Measurements from ENCODE around the gene FAM120C.
A peak's percentile ranks its signal among the peaks of the same experiment; 100 is the strongest.

The FAM120C gene

DNA sequence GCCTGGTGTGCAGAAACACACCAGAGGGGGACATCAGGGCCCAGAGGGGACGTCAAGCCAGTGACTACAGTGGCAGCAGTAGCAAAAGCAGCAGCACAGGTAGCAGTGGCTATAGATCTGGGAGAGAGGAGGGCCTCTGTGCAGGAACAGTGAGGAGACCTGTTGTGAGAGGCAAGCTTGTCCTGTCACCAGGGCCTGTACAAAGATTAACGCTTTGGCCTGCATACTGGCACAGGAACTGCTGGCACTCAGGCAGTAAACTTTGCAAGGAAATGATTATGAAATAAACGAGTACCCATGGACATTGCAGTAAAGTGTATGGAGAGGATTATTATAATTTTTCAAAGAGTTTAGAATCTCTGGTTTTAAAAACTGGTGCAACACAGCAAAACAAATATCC, 133.3 kb downstream of the FAM120C start:
- H3K4me1 ChIP-seq (ENCODE audit: control insufficient read depth, insufficient read depth, low read length) = no peaks in the 10 kb centered on the region
- H3K4me3 ChIP-seq (ENCODE audit: low read depth, low read length) = no peak overlapping the region
- H3K9me3 ChIP-seq (ENCODE audit: control insufficient read depth, insufficient read depth, low read length) = no peaks in the 10 kb centered on the region
- no peak overlapping the region for H3K9ac ChIP-seq (ENCODE audit: low read depth, low read length)
- H3K27me3 ChIP-seq (ENCODE audit: control insufficient read depth, insufficient read depth, low read length) = no peaks in the 10 kb centered on the region
- H3K36me3 ChIP-seq (ENCODE audit: control insufficient read depth, insufficient read depth, low read length) = no peaks in the 10 kb centered on the region

GRCh38 chrX:54048412-54048811, 134.6 kb downstream of the FAM120C start:
- no peak overlapping the region for H3K9ac ChIP-seq (ENCODE audit: low read depth, low read length)
- H3K36me3 ChIP-seq (ENCODE audit: control insufficient read depth, insufficient read depth, low read length) = no peaks in the 10 kb centered on the region
- no peak overlapping the region for H3K4me3 ChIP-seq (ENCODE audit: low read depth, low read length)
- H3K9me3 ChIP-seq (ENCODE audit: control insufficient read depth, insufficient read depth, low read length) = no peaks in the 10 kb centered on the region
- H3K4me1 ChIP-seq (ENCODE audit: control insufficient read depth, insufficient read depth, low read length) = no peaks in the 10 kb centered on the region
- no peaks in the 10 kb centered on the region for H3K27me3 ChIP-seq (ENCODE audit: control insufficient read depth, insufficient read depth, low read length)

DNA sequence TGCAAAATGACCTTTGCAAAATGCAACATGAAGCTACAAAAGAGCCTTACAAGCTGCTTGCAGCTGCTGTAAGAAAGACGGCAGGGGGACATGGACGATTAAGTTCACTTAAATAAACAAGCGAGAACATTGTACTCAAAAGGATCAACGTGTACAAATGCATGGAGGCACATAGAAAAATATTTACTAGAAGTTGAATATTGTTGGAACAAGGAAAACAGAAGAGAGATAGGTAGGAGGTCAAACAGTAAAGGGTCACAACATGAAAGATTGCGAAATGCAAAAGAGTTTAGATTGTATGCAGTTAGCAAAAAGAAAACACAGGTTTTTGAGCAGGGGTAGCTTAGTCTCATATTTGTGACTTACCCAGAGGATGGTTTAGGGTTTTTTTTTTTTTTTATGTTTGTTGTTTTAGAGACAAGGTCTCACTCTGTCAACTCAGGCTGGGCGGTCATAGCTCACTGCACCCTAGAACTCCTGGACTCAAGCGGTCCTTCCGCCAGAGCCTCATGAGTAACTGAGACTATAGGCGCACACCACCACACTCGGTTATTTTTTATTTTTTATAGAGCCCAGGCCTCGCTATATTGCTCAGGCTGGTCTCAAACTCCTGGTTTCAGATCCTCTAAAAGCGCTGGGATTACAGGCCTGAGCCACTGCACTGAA, 137.4 kb downstream of the FAM120C start:
- H3K36me3 ChIP-seq (ENCODE audit: control insufficient read depth, insufficient read depth, low read length) = peaks cover 3% of the 10 kb centered on the region
- H3K27me3 ChIP-seq (ENCODE audit: control insufficient read depth, insufficient read depth, low read length) = no peaks in the 10 kb centered on the region
- no peaks in the 10 kb centered on the region for H3K9me3 ChIP-seq (ENCODE audit: control insufficient read depth, insufficient read depth, low read length)
- no peak overlapping the region for H3K9ac ChIP-seq (ENCODE audit: low read depth, low read length)
- peak overlapping the region; percentile 58 for H3K4me3 ChIP-seq (ENCODE audit: low read depth, low read length)
- H3K4me1 ChIP-seq (ENCODE audit: control insufficient read depth, insufficient read depth, low read length) = no peaks in the 10 kb centered on the region

- Histone ChIP-seq H3K4me1 (ENCODE audit: control insufficient read depth, insufficient read depth, low read length) (no peaks in the 10 kb centered on the region), H3K9ac (ENCODE audit: low read depth, low read length) (peak overlapping the region; percentile 41)
Observed at GRCh38 chrX:54044877-54045338, 138.1 kb downstream of the FAM120C start.

DNA sequence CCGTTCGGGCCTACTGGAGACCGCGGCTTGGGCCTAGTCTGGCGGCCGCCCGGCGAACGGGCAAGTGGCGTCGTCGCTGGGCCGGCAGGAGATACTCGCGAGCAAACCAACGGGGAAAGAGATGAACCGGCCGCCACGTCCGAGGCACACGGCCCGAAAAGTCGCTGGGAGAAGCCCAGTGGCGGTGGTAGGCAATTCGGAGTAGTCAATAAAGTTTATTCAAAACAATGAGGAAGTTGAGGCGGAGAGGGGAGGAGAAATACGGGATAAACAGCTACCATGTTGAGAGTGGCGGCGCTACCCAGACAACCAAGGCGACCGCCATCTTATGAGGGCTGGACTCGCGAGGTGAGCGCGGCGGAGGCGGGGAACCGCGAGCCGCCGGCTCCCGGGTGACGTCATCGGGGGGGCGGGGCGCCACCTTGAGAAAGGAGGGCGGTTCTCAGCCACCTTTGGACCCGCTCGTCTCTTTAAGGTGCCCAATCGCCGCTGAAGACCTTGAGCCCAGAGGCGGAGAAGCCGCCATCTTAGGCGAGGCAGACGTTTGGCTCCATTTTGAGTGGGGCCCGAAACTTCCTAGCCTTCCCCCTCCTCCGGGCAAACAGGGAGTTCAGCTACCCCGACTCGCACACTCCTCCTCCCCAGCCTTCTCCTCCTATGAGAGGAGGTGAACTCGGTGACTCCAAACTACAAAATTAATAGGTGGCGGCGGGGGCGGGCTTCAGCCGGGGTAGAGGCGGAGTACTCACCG, 138.8 kb downstream of the FAM120C start, which contains the start of gene PHF8:
PHF8 (minus strand) TSS at position 348 of the 751 bp plus-strand sequence. CDS start 1,745 bp downstream, outside the sequence.
- Histone ChIP-seq H3K9ac (ENCODE audit: low read depth, low read length) (peak within 1 kb of the TSS; percentile 41), H3K9me3 (ENCODE audit: control insufficient read depth, insufficient read depth, low read length) (no peaks in the 10 kb centered on the region), H3K4me1 (ENCODE audit: control insufficient read depth, insufficient read depth, low read length) (no peaks in the 10 kb centered on the region), H3K4me3 (ENCODE audit: low read depth, low read length) (peak within 1 kb of the TSS; percentile 80), H3K27me3 (ENCODE audit: control insufficient read depth, insufficient read depth, low read length) (no peaks in the 10 kb centered on the region), H3K36me3 (ENCODE audit: control insufficient read depth, insufficient read depth, low read length) (peaks cover 3% of the 10 kb centered on the region)

More at GRCh38 chrX:54044877-54045338, 138.1 kb downstream of the FAM120C start:
- Histone ChIP-seq H3K36me3 (ENCODE audit: control insufficient read depth, insufficient read depth, low read length) (peaks cover 3% of the 10 kb centered on the region), H3K9me3 (ENCODE audit: control insufficient read depth, insufficient read depth, low read length) (no peaks in the 10 kb centered on the region), H3K4me3 (ENCODE audit: low read depth, low read length) (peak overlapping the region; percentile 58), H3K27me3 (ENCODE audit: control insufficient read depth, insufficient read depth, low read length) (no peaks in the 10 kb centered on the region)

DNA sequence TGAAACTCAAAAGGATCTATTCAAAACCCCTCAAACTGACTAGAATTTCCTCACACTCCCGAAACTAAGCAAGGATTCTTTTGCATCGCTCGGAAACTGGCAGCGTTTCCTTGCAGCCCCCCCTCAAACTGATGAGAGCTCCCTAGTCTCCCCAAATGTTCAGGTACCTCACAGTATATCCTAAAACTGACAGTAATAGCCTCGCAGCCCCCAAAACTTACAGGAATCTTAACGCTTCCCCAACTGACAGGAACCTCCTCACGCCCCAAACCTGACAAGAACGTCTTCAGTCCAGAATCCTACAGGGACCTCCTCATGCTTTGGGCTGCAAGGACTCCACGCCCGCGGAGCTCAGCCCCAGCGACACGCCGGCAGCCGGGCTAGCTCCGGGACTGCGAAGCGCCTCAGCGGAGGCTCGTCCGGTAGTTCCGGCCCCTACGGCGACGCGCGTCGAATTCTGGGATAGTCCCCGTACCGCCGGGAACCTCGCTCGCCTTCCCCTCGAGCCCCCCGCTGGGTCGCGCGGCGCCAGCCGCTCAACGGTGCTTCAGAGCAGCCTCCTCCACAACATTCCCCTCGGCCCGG, 139.4 kb downstream of the FAM120C start:
- Histone ChIP-seq H3K4me3 (ENCODE audit: low read depth, low read length) (peak overlapping the region; percentile 80), H3K9ac (ENCODE audit: low read depth, low read length) (peak overlapping the region; percentile 41), H3K4me1 (ENCODE audit: control insufficient read depth, insufficient read depth, low read length) (no peaks in the 10 kb centered on the region), H3K9me3 (ENCODE audit: control insufficient read depth, insufficient read depth, low read length) (no peaks in the 10 kb centered on the region), H3K36me3 (ENCODE audit: control insufficient read depth, insufficient read depth, low read length) (peaks cover 3% of the 10 kb centered on the region), H3K27me3 (ENCODE audit: control insufficient read depth, insufficient read depth, low read length) (no peaks in the 10 kb centered on the region)

- no peak overlapping the region for H3K9ac ChIP-seq (ENCODE audit: low read depth, low read length)
- H3K9me3 ChIP-seq (ENCODE audit: control insufficient read depth, insufficient read depth, low read length) = no peaks in the 10 kb centered on the region
Observed at GRCh38 chrX:54043056-54043455, 140.0 kb downstream of the FAM120C start.

GRCh38 chrX:54042609-54043021, 140.4 kb downstream of the FAM120C start:
- peak overlapping the region; percentile 80 for H3K4me3 ChIP-seq (ENCODE audit: low read depth, low read length)
- H3K36me3 ChIP-seq (ENCODE audit: control insufficient read depth, insufficient read depth, low read length) = peaks cover 3% of the 10 kb centered on the region
- H3K9ac ChIP-seq (ENCODE audit: low read depth, low read length) = no peak overlapping the region
- H3K4me1 ChIP-seq (ENCODE audit: control insufficient read depth, insufficient read depth, low read length) = no peaks in the 10 kb centered on the region
- H3K9me3 ChIP-seq (ENCODE audit: control insufficient read depth, insufficient read depth, low read length) = no peaks in the 10 kb centered on the region
- H3K27me3 ChIP-seq (ENCODE audit: control insufficient read depth, insufficient read depth, low read length) = no peaks in the 10 kb centered on the region

More at GRCh38 chrX:54043056-54043455, 140.0 kb downstream of the FAM120C start:
- Histone ChIP-seq H3K27me3 (ENCODE audit: control insufficient read depth, insufficient read depth, low read length) (no peaks in the 10 kb centered on the region), H3K4me1 (ENCODE audit: control insufficient read depth, insufficient read depth, low read length) (no peaks in the 10 kb centered on the region), H3K4me3 (ENCODE audit: low read depth, low read length) (peak overlapping the region; percentile 80), H3K36me3 (ENCODE audit: control insufficient read depth, insufficient read depth, low read length) (peaks cover 3% of the 10 kb centered on the region)

GRCh38 chrX:54030329-54030728, 152.7 kb downstream of the FAM120C start:
- Histone ChIP-seq H3K27me3 (ENCODE audit: control insufficient read depth, insufficient read depth, low read length) (no peaks in the 10 kb centered on the region), H3K36me3 (ENCODE audit: control insufficient read depth, insufficient read depth, low read length) (peaks cover 5% of the 10 kb centered on the region), H3K9ac (ENCODE audit: low read depth, low read length) (no peak overlapping the region), H3K9me3 (ENCODE audit: control insufficient read depth, insufficient read depth, low read length) (no peaks in the 10 kb centered on the region), H3K4me3 (ENCODE audit: low read depth, low read length) (no peak overlapping the region), H3K4me1 (ENCODE audit: control insufficient read depth, insufficient read depth, low read length) (no peaks in the 10 kb centered on the region)

GRCh38 chrX:54029529-54030143, 153.4 kb downstream of the FAM120C start:
- Histone ChIP-seq H3K9ac (ENCODE audit: low read depth, low read length) (no peak overlapping the region), H3K27me3 (ENCODE audit: control insufficient read depth, insufficient read depth, low read length) (no peaks in the 10 kb centered on the region), H3K36me3 (ENCODE audit: control insufficient read depth, insufficient read depth, low read length) (no peaks in the 10 kb centered on the region), H3K9me3 (ENCODE audit: control insufficient read depth, insufficient read depth, low read length) (no peaks in the 10 kb centered on the region), H3K4me3 (ENCODE audit: low read depth, low read length) (no peak overlapping the region), H3K4me1 (ENCODE audit: control insufficient read depth, insufficient read depth, low read length) (no peaks in the 10 kb centered on the region)

DNA sequence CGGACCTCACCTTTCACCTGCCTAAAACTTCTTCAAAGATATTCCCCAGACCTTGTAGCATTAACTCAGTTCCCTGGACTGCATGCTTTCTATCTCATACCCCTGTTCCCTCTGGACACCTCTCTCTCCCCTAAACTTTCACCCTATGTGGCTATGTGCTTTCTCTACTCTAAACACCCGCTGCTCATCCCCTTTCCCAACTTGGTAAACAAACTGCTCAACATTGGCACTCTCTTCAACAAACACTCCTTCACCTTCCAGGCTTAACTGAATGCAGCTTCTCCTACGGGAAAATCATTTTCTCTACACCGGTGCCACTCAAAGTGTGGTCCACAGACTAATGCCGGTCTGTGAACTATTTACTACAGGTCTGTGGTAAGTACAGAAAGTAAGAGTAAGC, 158.7 kb downstream of the FAM120C start:
- Histone ChIP-seq H3K36me3 (ENCODE audit: control insufficient read depth, insufficient read depth, low read length) (no peaks in the 10 kb centered on the region), H3K9me3 (ENCODE audit: control insufficient read depth, insufficient read depth, low read length) (no peaks in the 10 kb centered on the region), H3K27me3 (ENCODE audit: control insufficient read depth, insufficient read depth, low read length) (no peaks in the 10 kb centered on the region), H3K9ac (ENCODE audit: low read depth, low read length) (no peak overlapping the region), H3K4me3 (ENCODE audit: low read depth, low read length) (no peak overlapping the region), H3K4me1 (ENCODE audit: control insufficient read depth, insufficient read depth, low read length) (no peaks in the 10 kb centered on the region)

Measured in iPS-15b (cell line).